Panc1 (cell line): ENCODE data around the gene PJA2.
"Not testable (repeated sequence)": the region's sequence is repeated elsewhere in the genome, so short reads cannot be mapped to it uniquely, and the experiment has no call there.

Experiments used
- CTCF ChIP-seq: fragments of 450-650 bp; IDR thresholded peaks from 2 replicates; pipeline ENCODE4 v1.5.1; 2017; ENCODE audit warnings: mild to moderate bottlenecking
- POLR2AphosphoS5 ChIP-seq: IDR thresholded peaks from 2 replicates; pipeline ENCODE4 v1.6.1; 2012; ENCODE audit warnings: mild to moderate bottlenecking, low read depth, low read length, moderate library complexity
- REST ChIP-seq, 2 experiments: IDR thresholded peaks; 2 replicates each; pipeline ENCODE4 v1.6.1; 2011 to 2012; ENCODE audit warnings: low read depth in 2 of 2, control low read depth in 1 of 2, low read length in 1 of 2, mild to moderate bottlenecking in 1 of 2, moderate library complexity in 1 of 2; ENCODE audit not compliant: insufficient read depth in 1 of 2
- SIN3A ChIP-seq: IDR thresholded peaks from 2 replicates; pipeline ENCODE4 v1.6.1; 2012; ENCODE audit warnings: low read depth, mild to moderate bottlenecking, low read length, moderate library complexity, borderline replicate concordance; ENCODE audit not compliant: insufficient read depth
- TCF7L2 ChIP-seq: IDR thresholded peaks from 2 replicates; pipeline ENCODE4 v1.6.1; 2011; ENCODE audit warnings: mild to moderate bottlenecking, low read depth, low read length, inconsistent platforms

GRCh38 chr5:109286628-109287027, 123.1 kb downstream of the PJA2 start:
- not testable (repeated sequence) for TF ChIP-seq CTCF; POLR2AphosphoS5; TCF7L2; SIN3A; REST (IDR thresholded peaks at IDR 0.05; ENCODE audit: insufficient read depth in 1 of 2, low read depth in 2 of 2, low read length in 1 of 2)
